ENCODE measurements around the gene ADGRG3.

- TF ChIP-seq CTCF (IDR thresholded peaks at IDR 0.05): no peak
- TF ChIP-seq POLR2A (IDR thresholded peaks at IDR 0.05): no peak
Measured at GRCh38 chr16:57682809-57683635, 14.9 kb downstream of the ADGRG3 start.

Data from suprapubic skin (tissue), 3 donors.